Measurements from ENCODE around the gene BLID.

DNA sequence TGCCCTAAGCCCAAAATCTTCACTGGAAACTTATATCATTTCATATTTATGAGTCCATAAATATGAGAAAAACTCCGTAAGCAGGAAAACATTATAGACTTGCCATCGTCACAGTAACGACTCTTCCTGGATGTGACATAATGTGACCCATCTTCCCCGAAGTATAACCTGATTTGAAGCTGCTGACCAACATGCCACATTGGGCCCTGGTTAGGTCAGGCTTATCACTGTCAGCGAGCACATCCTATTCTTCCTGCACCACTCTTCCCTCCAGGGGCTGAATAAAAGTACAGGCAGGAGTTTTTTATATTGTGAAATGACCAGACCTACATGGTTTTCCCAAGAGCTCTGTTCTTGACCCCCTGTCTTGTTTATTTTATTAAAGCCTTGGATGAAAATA is 12.1 kb upstream of the BLID start:
- TF ChIP-seq CTCF (optimal IDR thresholded peaks at IDR 0.05 in 1 of 3, IDR thresholded peaks at IDR 0.05 in 1 of 3, conservative IDR thresholded peaks at IDR 0.05 in 1 of 3; ENCODE audit: extremely low read depth in 1 of 3, insufficient read depth in 2 of 3, low read length in 3 of 3) = no peak
- no peak for TF ChIP-seq EZH2 (IDR thresholded peaks at IDR 0.05; ENCODE audit: low read length)

Measured in keratinocyte (primary cell).